Adrenal gland (tissue), 12 donors: Measurements from ENCODE around the gene GALNT10. TPM values are rescaled to one million over a fixed set of nuclear protein-coding genes. Genes with fewer than 3 reads are reported as not detected.

Experiments used
- DNase-seq, 7 donors: peaks; one replicate each; pipeline ENCODE4 v3.0.0-alpha.2; 2019 to 2020
- H3K27ac ChIP-seq, 5 donors: fragments of 200-600 bp; sonication (generic) in 4 of 5; 1 replicate in 3 of 5; 2 replicates in 2 of 5; pipeline versions ENCODE4 v1.5.1 to v1.8.0; 2016 to 2020; ENCODE audit warnings: mild to moderate bottlenecking in 1 of 5
- H3K27me3 ChIP-seq: fragments of 200-600 bp; 2 replicates; pipeline ENCODE4 v1.8.0; 2021
- H3K36me3 ChIP-seq, 2 donors: fragments of 200-600 bp; replicated peaks in 1 of 2; 1 replicate in 1 of 2; 2 replicates in 1 of 2; pipeline versions ENCODE4 v1.5.1 to v1.8.0; 2018 to 2022
- H3K4me1 ChIP-seq, 2 donors: fragments of 200-600 bp; replicated peaks in 1 of 2; 1 replicate in 1 of 2; 2 replicates in 1 of 2; pipeline versions ENCODE4 v1.5.1 to v1.8.0; 2018 to 2021
- H3K4me3 ChIP-seq, 4 donors: fragments of 200-600 bp; sonication (generic) in 3 of 4; one replicate each; pipeline ENCODE4 v1.5.1; 2016 to 2018
- H3K9me3 ChIP-seq, 3 donors: fragments of 200-600 bp; sonication (generic) in 1 of 3; replicated peaks in 1 of 3; 1 replicate in 2 of 3; 2 replicates in 1 of 3; pipeline versions ENCODE4 v1.5.1 to v1.8.0; 2016 to 2021
- POLR2A ChIP-seq, 2 donors: fragments of 450-650 bp; IDR thresholded peaks; one replicate each; pipeline ENCODE4 v1.6.1; 2017; ENCODE audit warnings: antibody characterized with exemption in 2 of 2, mild to moderate bottlenecking in 2 of 2, moderate library complexity in 1 of 2
- WGBS, 4 donors: extraction: QIAGEN DNeasy Blood & Tissue Kit in 2 of 4; methylation state at CpG; one replicate each; pipeline versions ENCODE4 v1.1.5 to v1.1.7; 2013 to 2017; 5-methylcytosine and 5-hydroxymethylcytosine counted together
- intact Hi-C, 2 donors: fragments of 100-400 bp; cut with DNase I; formaldehyde crosslinking; loops; one replicate each; pipeline versions ENCODE4 v1.14.1 to v1.15.0; 2022 to 2023
- microRNA counts, 2 donors: library from miRNA; unstranded; fragments of <30 nt; microRNA quantifications; one replicate each; lab custom pipeline; 2016
- microRNA-seq, 3 donors: library from miRNA; unstranded; fragments of <30 nt; microRNA quantifications; one replicate each; pipeline ENCODE4, GENCODE V29; 2017 to 2020
- polyA plus RNA-seq, 3 donors: library from polyadenylated mRNA; stranded (reverse); fragments of 200-250 nt in 2 of 3; fragments of 350-450 nt in 1 of 3; fragmentation: Illumina TruSeq in 1 of 3; extraction: RNeasy Lipid Tissue Mini Kit (QIAGEN cat#74804) in 1 of 3; gene quantifications; one replicate each; pipeline ENCODE4 v1.2.3, GENCODE V29; 2013 to 2014
- small RNA-seq, 2 donors: library from RNA; depleted of rRNA; stranded (forward); fragments of <200 nt; gene quantifications; one replicate each; pipeline ENCODE3, GENCODE V24; 2016
- total RNA-seq, 9 donors: library from RNA; depleted of rRNA in 4 of 9; stranded (reverse); fragments of >200 nt in 4 of 9; fragments of 120-200 nt in 1 of 9; fragmentation: NEBNext Ultra II Directional in 1 of 9; extraction: Animal tissue kit (Norgen Biotek cat#: 25700) in 1 of 9; gene quantifications; one replicate each; pipeline versions ENCODE4 v1.1.0 to v1.2.4, GENCODE V29; 2013 to 2023
- TF ChIP-seq, protein P1 (sequence below), 6 experiments: fragments of 450-650 bp in 4 of 6; fragments of 200-600 bp in 2 of 6; sonication (generic) in 1 of 6; IDR thresholded peaks; 1 replicate in 5 of 6; 2 replicates in 1 of 6; pipeline versions ENCODE4 v1.5.1 to v1.8.0; 2016 to 2021; ENCODE audit warnings: antibody characterized with exemption in 6 of 6, mild to moderate bottlenecking in 2 of 6, moderate library complexity in 1 of 6
- donor health status: healthy with polysubstance abuse.
- donor health status: Bipolar disorder and iron deficiency.
- donor health status: DM: yes; HTN: yes; CAD: no.
- donor health status: DM: no; HTN: no; CAD: no.
- donor health status: DM: no; HTN: no; CAD: no.
- donor health status: DM: yes; HTN: yes; CAD: no.

Gene GALNT10
- total and polyA plus RNA-seq, 12 donors, result 5.6 to 74.1 (median 43.4) TPM

GRCh38 chr5:154466671-154467070 lies 276.1 kb downstream of the GALNT10 start:
- intact Hi-C loops, result loop anchor here (5.0 kb wide), 1 partner anchor 141 kb away; no protein-coding TSS in a partner anchor
- no peak overlapping the region for H3K27ac ChIP-seq
- no peak overlapping the region for H3K4me3 ChIP-seq
- H3K4me1 ChIP-seq, result no peaks in the 10 kb centered on the region
- no peaks in the 10 kb centered on the region for H3K36me3 ChIP-seq
- DNase-seq, result no peak
- 75 to 86% (median 79%) methylated on average over 5 of the region's 5 CpGs for WGBS, 4 donors
- TF ChIP-seq POLR2A (IDR thresholded peaks at IDR 0.05), result no peak
- TF ChIP-seq, protein P1, sequence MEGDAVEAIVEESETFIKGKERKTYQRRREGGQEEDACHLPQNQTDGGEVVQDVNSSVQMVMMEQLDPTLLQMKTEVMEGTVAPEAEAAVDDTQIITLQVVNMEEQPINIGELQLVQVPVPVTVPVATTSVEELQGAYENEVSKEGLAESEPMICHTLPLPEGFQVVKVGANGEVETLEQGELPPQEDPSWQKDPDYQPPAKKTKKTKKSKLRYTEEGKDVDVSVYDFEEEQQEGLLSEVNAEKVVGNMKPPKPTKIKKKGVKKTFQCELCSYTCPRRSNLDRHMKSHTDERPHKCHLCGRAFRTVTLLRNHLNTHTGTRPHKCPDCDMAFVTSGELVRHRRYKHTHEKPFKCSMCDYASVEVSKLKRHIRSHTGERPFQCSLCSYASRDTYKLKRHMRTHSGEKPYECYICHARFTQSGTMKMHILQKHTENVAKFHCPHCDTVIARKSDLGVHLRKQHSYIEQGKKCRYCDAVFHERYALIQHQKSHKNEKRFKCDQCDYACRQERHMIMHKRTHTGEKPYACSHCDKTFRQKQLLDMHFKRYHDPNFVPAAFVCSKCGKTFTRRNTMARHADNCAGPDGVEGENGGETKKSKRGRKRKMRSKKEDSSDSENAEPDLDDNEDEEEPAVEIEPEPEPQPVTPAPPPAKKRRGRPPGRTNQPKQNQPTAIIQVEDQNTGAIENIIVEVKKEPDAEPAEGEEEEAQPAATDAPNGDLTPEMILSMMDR (IDR thresholded peaks at IDR 0.05), result no peak
- H3K9me3 ChIP-seq, result no peaks in the 10 kb centered on the region
- peaks cover 20% of the 10 kb centered on the region for H3K27me3 ChIP-seq

- TF ChIP-seq, protein P1 (IDR thresholded peaks at IDR 0.05), result peak; percentile 65 to 97 (median 82)
- TF ChIP-seq POLR2A (IDR thresholded peaks at IDR 0.05), result no peak
- Histone ChIP-seq H3K4me3 (no peak overlapping the region), H3K36me3 (no peaks in the 10 kb centered on the region), H3K9me3 (no peaks in the 10 kb centered on the region), H3K27ac (no peak overlapping the region), H3K27me3 (peaks cover 31% of the 10 kb centered on the region), H3K4me1 (no peaks in the 10 kb centered on the region)
- peak; percentile 62 to 93 (median 79) for DNase-seq
- intact Hi-C loops, result loop anchor here (5.0 kb wide), 1 partner anchor 139 kb away; no protein-coding TSS in a partner anchor
- 32 to 38% (median 34%) methylated on average over 18 of the region's 18 CpGs for WGBS, 4 donors
These were observed 277.3 kb downstream of the GALNT10 start for GRCh38 chr5:154467655-154468354.

- no peaks in the 10 kb centered on the region for H3K4me1 ChIP-seq
- no peak for DNase-seq
- TF ChIP-seq, protein P1 (IDR thresholded peaks at IDR 0.05), result no peak
- no peak for TF ChIP-seq POLR2A (IDR thresholded peaks at IDR 0.05)
- peaks cover 52% of the 10 kb centered on the region for H3K27me3 ChIP-seq
- WGBS, 4 donors, result 22 to 26% (median 25%) methylated on average over 2 of the region's 2 CpGs
- H3K27ac ChIP-seq, result no peak overlapping the region
- no peaks in the 10 kb centered on the region for H3K36me3 ChIP-seq
- intact Hi-C loops, result no loop called here
- no peaks in the 10 kb centered on the region for H3K9me3 ChIP-seq
- no peak overlapping the region for H3K4me3 ChIP-seq
These were observed 279.6 kb downstream of the GALNT10 start for GRCh38 chr5:154470137-154470536.

MicroRNA genes within 50 kb of the gene (microRNA counts, 767-probe panel; counts per million panel counts)
- microRNA hsa-miR-1294 (lab: Ali Mortazavi, UCI), result 0 counts per million in 2 donors

Small RNAs within 50 kb of the gene (microRNA-seq; reads per million reads assigned to microRNA genes)
- gene MIR1294, result 6.3 to 14.2 (median 12.6) reads per million in 3 donors

Small RNAs within 50 kb of the gene (small RNA-seq; reads per million reads assigned to genes)
- 0.33 to 0.36 reads per million in 2 donors for gene MIR1294
- gene RN7SL655P, result 0 reads per million in 2 donors

Other genes starting within 250 kb of the GALNT10 start
- gene FAM114A2, start 151.8 kb upstream of the GALNT10 start, total RNA-seq, result 10 to 100 TPM; 14.0 to 43.7 (median 31.4) TPM
- gene FAM114A2, start 151.8 kb upstream of the GALNT10 start, polyA plus RNA-seq, result 10 to 100 TPM in 2 of 3 donors, 1 to 10 TPM in 1; 6.5 to 32.7 (median 11.2) TPM
- gene MFAP3, start 151.8 kb upstream of the GALNT10 start, total RNA-seq, result 10 to 100 TPM; 23.4 to 55.4 (median 33.2) TPM
- 10 to 100 TPM in 1 of 3 donors, 1 to 10 TPM in 2; 1.4 to 26.6 (median 2.2) TPM for gene MFAP3, start 151.8 kb upstream of the GALNT10 start, polyA plus RNA-seq